NCI-H460 (cell line): ENCODE data around the gene RECQL. TPM values are rescaled to one million over a fixed set of nuclear protein-coding genes. Genes with fewer than 3 reads are reported as not detected.

ENCODE experiments used
- DNase-seq: peaks from one replicate; pipeline ENCODE4 v3.0.0-alpha.2; 2016; ENCODE audit warnings: low read depth; ENCODE audit errors: extremely low read depth
- polyA plus RNA-seq: library from polyadenylated mRNA; depleted of rRNA; stranded (reverse); fragments of >200 nt; gene quantifications from 2 replicates; pipeline ENCODE4 v1.2.3, GENCODE V29; 2014; cell fraction: nucleus; rRNA removed
- total RNA-seq: library from RNA; depleted of rRNA; stranded (reverse); fragments of >200 nt; shearing (Covaris generic); gene quantifications from 2 replicates; pipeline ENCODE4 v1.2.3, GENCODE V29; 2014; rRNA removed

The RECQL gene, protein sequence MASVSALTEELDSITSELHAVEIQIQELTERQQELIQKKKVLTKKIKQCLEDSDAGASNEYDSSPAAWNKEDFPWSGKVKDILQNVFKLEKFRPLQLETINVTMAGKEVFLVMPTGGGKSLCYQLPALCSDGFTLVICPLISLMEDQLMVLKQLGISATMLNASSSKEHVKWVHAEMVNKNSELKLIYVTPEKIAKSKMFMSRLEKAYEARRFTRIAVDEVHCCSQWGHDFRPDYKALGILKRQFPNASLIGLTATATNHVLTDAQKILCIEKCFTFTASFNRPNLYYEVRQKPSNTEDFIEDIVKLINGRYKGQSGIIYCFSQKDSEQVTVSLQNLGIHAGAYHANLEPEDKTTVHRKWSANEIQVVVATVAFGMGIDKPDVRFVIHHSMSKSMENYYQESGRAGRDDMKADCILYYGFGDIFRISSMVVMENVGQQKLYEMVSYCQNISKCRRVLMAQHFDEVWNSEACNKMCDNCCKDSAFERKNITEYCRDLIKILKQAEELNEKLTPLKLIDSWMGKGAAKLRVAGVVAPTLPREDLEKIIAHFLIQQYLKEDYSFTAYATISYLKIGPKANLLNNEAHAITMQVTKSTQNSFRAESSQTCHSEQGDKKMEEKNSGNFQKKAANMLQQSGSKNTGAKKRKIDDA
- 38.0 and 41.3 TPM in 2 replicates for total RNA-seq
- 54.0 and 61.9 TPM in 2 replicates for polyA plus RNA-seq

DNA sequence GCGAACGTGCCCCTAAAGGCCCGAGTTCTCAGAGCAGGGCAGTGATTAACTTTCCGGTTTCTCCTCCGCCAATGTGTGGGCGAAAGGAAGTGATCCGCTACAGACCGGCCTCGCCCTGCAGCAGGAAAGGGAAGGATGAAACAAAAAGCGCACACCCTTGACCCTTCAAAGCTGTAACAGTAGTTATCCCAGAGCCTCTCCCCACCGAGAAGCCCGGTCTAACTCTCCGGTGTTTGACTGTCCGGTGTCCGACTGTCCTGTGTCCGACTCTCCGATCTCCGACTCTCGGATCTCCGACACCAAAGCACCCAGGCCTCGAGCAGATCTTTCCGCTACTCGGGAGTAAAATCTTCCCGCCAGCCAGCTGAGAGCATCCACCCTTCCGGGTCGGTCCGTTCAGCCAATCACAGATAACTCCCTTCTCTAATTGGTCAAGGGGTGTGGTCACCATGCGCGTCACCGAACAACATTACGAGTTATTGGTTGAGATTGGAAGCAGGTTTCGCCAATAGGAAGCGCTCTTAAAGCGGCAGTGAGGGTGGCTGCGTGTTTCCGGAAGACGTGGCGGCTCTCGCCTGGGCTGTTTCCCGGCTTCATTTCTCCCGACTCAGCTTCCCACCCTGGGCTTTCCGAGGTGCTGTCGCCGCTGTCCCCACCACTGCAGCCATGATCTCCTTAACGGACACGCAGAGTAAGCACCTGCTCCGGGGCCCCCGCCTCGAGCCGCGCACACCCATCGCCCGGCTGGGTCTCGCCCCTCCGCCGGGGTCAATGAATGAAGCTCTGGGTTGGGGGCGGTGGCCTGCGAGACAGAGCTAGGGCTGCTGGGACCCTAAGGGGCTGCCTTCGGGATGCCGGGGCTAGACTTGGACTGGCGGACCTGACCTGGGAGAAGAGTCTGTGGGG, at the start of gene RECQL, which contains the start of gene GOLT1B:
RECQL (minus strand) TSS at position 378 of the 906 bp plus-strand sequence. CDS start 2,065 bp downstream, outside the sequence.
GOLT1B (plus strand) TSS at position 532 of the 906 bp plus-strand sequence; CDS start at position 667, 135 bp downstream.
- peak; percentile 96 for DNase-seq

DNA sequence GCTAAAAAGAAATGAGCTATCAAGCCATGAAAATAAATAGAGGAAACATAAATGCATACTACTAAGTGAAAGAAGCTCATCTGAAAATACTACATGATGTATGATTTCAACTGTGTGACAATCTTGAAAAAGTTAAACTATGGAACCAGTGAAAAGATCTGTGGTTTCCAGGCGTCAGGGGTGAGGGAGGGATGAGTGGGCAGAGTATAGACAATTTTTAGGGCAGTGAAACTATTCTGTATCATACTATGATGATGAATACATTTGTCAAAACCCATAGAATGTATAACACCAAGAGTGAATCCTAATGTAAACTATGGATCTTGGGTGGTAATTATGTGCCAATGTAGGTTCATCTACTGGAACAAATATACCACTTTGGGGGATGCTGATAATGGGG, 46.0 kb upstream of the RECQL start:
- DNase-seq = no peak

DNA sequence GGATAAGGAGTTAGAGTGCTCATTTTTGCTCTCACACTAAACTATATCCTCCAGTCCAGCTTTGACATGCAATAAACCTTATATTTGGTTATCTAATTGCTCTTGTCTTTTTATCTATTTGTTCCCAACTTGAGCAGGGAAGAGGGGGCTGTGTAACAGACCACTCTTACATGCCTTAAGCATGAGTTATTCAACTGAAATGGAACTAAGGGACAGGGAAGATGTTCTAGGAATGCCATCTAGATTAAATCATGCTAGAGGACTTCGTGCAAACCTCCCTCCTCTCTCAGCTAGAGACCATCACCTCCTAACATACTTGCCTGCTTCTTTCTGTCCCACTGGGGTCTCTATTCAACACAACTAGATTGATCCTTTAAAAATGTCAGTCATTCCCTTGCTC, 45.3 kb upstream of the RECQL start:
- DNase-seq = no peak

DNA sequence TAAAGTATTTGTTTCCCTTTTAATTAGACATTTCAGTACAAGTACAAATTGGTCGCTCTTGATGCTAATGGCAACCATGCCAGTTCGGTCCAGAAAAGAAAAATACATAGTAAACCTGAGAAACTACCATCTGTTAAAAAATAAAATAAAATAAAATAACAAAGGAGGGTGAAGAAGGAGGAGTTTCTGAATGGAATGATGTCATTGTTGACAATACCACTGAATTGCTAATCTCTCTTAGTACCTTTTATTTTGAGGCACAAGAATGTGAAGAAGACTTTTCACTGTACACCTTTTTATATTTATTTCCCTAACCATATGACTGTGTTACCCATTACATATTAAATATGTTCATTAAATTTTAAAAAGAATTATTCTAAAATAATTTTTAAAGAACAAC, 44.1 kb upstream of the RECQL start:
- DNase-seq = no peak

DNA sequence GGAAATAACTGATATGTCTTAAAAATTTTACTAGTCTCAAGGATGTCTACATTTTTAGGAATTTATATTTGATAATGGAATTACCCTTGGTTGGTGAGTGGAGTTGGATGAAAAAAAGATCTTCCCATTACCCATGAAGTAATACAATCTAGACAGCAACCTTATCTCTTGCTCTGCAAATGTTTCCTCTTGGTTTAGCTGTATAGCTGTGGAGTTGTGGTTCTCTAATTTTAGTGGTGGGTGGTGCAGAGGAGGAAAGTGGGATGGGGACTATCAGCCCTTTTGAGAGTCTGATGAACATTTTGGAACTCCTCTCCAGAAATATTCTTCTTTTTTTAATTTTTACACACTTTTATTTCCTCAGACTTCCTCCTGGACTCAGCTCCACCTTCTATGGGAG, 41.7 kb upstream of the RECQL start:
- no peak for DNase-seq

DNA sequence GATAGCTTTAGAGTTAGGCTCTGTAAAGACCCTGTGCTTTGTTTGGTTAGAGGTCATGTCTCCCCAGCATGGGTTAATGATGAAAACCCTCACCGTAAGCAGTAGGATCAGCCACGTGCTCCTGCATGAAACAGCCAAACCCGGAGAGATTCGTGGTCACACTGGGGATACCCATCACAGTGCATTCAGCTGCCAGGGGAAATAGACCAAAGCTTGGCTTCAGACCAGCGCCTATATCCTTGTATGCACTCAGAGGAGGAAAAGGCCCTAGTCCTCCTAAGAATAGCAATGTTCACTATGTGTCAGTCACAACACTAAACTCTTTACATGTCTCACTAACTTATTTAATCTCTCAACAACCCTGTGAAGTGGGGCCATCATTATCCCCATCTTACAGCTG, 41.0 kb upstream of the RECQL start:
- no peak for DNase-seq

DNA sequence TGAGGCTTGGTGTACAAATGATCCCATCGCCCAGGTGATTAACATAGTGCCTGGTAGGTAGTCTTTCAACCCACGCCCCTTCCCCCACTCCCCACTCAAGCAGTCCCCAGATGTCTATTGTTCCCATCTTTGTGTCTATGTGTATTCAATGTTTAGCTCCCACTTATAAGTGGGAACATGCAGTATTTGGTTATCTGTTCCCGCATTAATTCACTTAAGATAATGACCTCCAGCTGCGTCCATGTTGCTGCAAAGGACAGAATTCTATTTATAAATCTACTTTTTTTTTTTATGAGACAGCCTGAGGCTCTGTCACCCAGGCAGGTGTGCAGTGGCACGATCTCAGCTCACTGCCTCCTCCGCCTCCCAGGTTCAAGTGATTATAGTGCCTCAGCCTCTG, 40.3 kb upstream of the RECQL start:
- DNase-seq = no peak

DNA sequence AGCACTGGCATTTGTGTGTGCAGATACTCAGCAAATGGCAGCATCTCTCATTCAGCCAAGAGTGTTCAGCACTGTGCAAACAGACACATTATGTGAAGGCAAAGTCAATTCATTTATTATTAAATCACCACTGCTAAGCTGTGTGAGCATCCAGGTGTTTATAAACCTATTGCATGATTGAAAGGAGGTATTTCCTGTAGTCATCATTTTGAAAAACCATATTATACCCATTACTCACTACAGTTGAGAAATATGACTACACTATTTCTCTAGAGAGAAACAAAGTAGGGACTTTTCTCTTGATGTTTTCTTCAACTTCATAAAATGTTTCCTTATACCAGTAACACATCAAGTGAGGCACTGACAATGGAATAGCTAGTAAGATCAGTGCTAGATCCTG, 38.4 kb upstream of the RECQL start:
- no peak for DNase-seq

DNA sequence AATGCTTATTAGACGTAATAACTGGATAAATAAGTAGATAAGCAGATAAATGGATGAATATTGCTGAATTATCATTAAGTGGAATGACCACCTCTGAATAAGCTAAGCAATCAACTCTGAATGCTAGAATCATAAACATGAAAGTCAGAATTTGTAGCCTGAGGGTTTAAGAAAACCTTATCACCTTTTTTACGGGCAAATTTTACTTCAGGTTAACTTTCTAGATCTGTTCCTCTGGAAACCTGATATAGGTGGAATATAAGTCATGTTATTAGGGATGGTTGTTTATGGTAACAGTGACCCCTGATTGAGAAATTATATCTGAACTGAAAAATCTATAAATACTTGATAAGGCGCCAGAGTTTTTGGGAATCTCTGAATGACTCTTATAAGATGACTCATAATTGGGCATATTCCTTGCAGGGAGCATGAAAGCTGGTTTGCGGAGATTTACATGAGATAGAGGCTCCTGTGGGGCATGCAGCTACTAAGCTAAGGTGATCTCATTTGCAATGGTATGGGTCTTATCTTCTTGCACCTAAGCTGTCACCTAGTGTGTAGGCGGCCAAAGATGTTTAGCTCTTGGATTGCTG, 36.7 kb upstream of the RECQL start:
- no peak for DNase-seq

DNA sequence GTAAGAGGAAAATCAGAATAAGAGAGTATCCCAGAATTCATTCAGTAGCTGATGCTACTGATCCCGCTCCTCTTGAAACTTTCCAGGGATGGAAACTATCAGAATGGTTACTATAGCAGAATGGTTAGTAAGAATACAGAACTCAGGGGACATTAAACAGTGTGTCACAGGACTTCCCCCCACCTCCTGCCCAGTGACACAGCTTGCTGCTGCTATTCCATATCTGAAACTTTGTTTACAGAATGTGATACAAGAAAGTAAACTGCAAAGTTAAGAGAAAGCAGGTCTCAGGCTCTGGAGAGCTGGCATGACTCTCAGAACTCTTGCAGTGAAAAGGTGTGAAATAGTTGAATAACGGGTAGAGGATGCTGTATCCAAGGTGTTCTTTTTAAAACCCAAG, 28.0 kb upstream of the RECQL start:
- no peak for DNase-seq

DNA sequence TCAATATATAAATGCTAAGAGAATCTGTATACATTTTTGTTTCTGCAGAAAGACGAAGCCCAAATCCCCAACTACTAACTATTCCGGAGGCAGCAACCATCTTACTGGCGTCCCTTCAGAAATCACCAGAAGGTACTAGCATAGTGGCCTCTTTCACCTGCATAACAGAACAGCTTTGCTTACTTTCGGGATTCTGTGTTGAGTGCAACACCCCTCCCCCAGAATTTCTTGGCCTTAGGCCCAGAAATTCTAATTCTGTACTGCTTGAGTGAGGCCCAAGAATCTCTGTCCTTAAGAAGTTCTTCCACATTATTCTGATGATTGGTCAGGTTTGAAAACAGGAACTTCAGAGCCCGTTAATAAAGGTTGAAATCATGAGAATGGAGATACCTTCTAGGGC, 27.5 kb upstream of the RECQL start:
- DNase-seq = no peak

DNA sequence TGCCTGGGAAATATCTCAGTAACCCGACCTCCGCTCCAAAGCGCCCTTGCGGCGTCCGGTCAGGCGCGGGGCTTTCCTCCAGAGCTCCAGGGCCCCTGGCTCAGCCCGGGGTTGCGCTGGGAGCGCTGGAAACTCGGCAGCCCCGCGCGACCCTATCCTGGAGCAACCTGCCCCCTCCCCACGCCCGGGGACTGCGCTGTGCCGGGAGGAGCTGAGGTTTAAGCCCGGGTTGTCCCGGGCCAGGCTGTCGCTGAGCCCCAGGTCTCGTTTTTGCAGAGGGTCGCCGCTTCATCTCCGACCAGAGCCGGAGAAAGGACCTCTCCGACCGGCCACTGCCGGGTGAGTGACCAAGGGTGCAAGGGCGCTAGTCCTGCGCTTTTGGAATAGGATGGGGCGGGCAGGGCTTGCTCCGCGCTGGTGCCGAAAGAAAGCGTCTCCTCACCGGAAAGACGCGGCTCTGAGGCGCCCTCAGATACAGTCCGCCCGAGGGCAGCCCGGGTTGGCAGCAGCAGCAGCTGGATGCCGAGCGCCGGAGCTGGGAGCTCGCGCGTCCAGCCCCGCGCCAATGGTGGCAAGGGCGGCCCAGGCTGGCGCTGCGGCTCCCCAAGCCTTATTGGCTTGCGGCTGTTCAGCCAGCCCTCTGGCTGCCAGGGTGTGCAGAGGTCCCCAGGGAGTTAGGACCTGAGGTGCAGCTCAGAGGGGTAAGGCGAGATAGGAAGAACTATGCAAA, 26.2 kb upstream of the RECQL start:
- DNase-seq = peak; percentile 43

DNA sequence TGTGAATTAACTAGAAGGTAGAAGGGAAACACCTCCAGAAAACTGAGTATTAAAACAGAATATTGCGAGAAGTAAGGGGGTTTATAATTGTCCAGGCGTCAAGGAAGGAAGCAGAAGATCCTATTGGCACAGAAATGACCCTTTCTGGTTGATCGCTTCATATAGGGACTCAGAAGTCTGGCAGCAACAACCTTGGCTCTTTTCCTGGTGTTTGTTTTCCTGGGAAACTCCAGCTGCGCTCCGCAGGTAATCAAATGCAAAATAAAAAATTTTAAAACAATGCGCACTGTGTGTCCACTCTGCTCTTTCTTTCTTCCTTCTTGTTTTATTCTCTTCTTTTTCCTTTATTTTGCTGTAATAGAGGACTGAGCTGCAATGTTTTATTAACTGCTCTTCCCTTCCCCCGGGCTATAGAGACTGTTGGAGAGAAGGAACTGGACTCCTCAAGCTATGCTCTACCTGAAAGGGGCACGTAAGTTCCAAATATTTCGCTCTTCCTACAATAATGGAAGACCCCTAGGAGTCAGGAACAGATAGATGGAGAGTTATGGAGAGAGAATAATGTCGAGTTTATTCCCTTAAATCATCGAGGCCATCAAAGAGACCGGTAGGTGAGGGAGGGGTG, 25.4 kb upstream of the RECQL start:
- peak; percentile 15 for DNase-seq

DNA sequence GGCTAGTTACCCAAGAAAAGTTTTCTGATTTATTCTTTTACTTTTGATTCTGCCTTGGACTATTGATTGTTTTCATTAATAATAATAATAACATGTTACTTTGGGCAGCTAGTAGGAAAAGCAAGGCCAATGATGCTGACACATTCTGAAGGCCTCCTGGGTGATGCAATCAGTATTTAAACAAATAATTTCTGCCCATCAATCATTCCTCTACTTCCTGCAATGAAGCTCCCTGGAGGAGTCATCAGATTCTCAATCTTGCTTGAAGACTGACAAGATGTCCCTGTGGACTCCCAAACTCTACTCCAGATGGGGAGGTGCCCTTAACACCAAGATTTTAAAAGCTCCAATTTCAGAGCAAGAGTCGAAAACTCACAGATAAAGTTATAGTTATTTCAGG, 24.6 kb upstream of the RECQL start, which contains the start of gene SPX:
SPX (plus strand) TSS at position 244 of the 400 bp plus-strand sequence. CDS start 177 bp downstream, outside the sequence.
- peak; percentile 83 for DNase-seq

DNA sequence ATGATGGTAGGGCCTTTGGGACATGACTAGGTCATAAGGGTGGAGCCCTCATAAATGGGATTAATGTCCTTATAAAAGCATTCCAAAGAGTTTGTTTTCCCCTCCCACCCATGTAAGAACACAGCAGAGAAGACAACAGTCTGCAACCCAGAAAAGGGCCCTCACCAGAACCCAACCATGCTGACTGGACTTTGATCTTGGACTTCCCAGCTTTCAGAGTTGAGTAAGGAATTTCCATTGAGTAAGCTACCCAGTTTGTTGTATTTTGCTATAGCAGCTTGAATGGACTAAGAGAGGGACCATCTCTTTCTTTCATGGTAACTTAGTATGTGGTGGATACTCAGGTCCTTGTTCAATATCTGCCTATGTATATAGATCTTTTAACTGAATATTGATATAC, 21.7 kb upstream of the RECQL start:
- DNase-seq = no peak

DNA sequence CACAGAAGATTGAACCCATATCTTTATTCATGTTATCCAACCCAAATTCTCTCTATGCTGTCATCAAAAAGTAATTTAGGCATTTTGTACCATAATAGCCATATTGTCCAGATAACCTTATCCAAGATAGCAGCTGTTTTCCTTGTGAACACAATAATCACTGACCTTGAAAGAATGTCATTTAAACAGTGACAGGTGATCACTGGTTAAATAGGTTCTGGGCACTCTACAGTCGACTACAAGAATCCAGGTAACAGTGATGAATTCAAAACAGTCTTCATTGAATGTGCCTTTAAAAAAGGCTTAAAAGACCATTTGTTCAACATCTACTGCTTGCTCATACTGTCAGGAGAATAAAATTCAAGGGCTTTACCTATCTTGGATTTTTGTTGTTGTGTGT, 20.1 kb upstream of the RECQL start:
- DNase-seq = no peak

DNA sequence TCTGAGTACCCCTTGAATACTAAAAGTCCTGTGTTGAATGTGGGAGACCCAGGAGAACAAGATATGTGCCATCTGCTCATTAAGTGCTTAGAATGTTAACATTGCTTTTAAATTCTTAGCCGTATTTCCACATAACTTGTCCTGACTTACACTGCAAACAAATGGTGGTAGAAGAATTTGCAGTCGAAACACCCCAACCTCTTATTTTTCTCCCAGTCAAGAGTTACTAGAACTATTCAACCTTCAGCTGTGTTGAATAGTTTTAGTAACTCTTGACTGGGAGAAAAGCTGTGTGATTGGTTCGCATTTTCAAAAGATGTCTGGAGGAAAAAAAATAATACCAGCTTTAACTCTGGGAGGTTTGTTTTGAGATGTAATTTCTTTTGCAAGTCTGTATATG, 17.0 kb upstream of the RECQL start:
- no peak for DNase-seq

DNA sequence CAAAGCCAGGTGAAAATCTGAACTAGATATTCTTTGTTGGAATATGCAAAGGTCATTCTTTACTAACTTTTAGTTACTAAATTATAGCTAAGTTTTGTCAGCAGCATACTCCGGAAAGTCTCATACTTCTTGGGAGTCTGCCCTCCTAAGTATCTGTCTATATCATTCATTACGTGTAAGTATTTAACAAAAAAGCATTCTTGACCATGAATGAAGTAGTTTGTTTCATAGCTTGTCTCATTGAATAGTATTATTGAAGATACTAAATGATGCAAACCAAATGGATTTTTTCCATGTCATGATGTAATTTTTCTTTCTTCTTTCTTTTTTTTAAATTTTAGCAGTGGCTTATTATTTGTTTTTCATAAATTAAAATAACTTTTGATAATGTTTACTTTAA, 14.8 kb upstream of the RECQL start:
- no peak for DNase-seq

DNA sequence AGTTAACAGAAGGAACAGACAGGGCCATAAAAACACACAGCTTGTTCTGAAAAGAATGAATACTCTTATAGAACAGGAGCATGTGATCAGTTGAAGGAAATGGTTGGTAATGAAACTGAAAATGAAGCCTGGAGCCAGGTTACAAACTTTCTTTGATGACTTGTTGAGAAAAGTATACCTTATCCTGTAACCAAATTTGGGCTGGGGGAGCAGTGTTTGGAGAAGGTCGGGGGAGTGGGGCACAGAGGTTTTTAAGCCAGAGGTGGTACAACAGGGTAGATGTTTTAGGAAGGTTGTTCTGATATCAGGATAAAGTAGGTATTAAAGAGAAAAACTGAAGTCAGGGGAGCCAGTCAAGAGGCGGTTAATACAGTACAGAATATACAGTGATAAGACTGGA, 8.3 kb upstream of the RECQL start:
- no peak for DNase-seq
